Tibial nerve (tissue), 4 donors: ENCODE data around the gene CASP9.

Experiments
- CTCF ChIP-seq, 5 experiments: fragments of 200-600 bp in 3 of 5; fragments of 450-650 bp in 2 of 5; sonication (generic) in 3 of 5; IDR thresholded peaks; one replicate each; pipeline ENCODE4 v1.5.1; 2016 to 2019; ENCODE audit warnings: antibody characterized with exemption in 5 of 5, mild to moderate bottlenecking in 3 of 5, moderate library complexity in 2 of 5
- EP300 ChIP-seq, 2 donors: sonication (generic); formaldehyde crosslinking; IDR thresholded peaks; one replicate each; pipeline ENCODE4 v1.6.1; 2017; ENCODE audit warnings: antibody characterized with exemption in 2 of 2, mild to moderate bottlenecking in 1 of 2
- POLR2A ChIP-seq, 2 donors: fragments of 450-650 bp; IDR thresholded peaks; one replicate each; pipeline ENCODE4 v1.6.1; 2017; ENCODE audit warnings: antibody characterized with exemption in 2 of 2, mild to moderate bottlenecking in 2 of 2, moderate library complexity in 2 of 2

- TF ChIP-seq CTCF (IDR thresholded peaks at IDR 0.05) (no peak), EP300 (IDR thresholded peaks at IDR 0.05) (no peak), POLR2A (IDR thresholded peaks at IDR 0.05) (no peak)
These were observed 46.8 kb upstream of the CASP9 start for GRCh38 chr1:15570861-15571260.
